H9 (cell line): ENCODE measurements around the gene OGFR. TPM values are rescaled to one million over a fixed set of nuclear protein-coding genes. Genes with fewer than 3 reads are reported as not detected.

Experiments used
- DNase-seq: peaks from one replicate; pipeline ENCODE4 v3.0.0-alpha.2; 2017
- H2AFZ ChIP-seq: one replicate; pipeline ENCODE4 v1.6.1; 2013; ENCODE audit warnings: mild to moderate bottlenecking, low read length, control low read depth, moderate library complexity
- H2AK5ac ChIP-seq: 2 replicates; pipeline ENCODE4 v1.6.1; 2013; ENCODE audit warnings: low read length, control low read depth, mixed read lengths; ENCODE audit not compliant: insufficient read length
- H2BK120ac ChIP-seq: one replicate; pipeline ENCODE4 v1.6.1; 2013; ENCODE audit warnings: low read depth, mild to moderate bottlenecking, low read length, control low read depth, inconsistent platforms; ENCODE audit not compliant: poor library complexity, severe bottlenecking
- H2BK12ac ChIP-seq: 2 replicates; pipeline ENCODE4 v1.6.1; 2013; ENCODE audit warnings: low read length, control low read depth, mixed read lengths, low read depth; ENCODE audit not compliant: insufficient read length
- H2BK15ac ChIP-seq: 2 replicates; pipeline ENCODE4 v1.6.1; 2013; ENCODE audit warnings: low read depth, low read length, control low read depth
- H2BK20ac ChIP-seq: one replicate; pipeline ENCODE4 v1.6.1; 2013; ENCODE audit warnings: low read depth, mild to moderate bottlenecking, low read length, control low read depth, inconsistent platforms; ENCODE audit not compliant: poor library complexity, severe bottlenecking
- H2BK5ac ChIP-seq: 2 replicates; pipeline ENCODE4 v1.6.1; 2013; ENCODE audit warnings: low read length, control low read depth, mixed read lengths; ENCODE audit not compliant: insufficient read length
- H3K14ac ChIP-seq: 2 replicates; pipeline ENCODE4 v1.6.1; 2013; ENCODE audit warnings: low read length, control low read depth; ENCODE audit not compliant: insufficient read depth
- H3K18ac ChIP-seq: 2 replicates; pipeline ENCODE4 v1.6.1; 2013; ENCODE audit warnings: low read depth, mild to moderate bottlenecking, mixed read lengths, low read length, control low read depth; ENCODE audit not compliant: insufficient read length
- H3K23ac ChIP-seq: 2 replicates; pipeline ENCODE4 v1.6.1; 2013; ENCODE audit warnings: low read length, control low read depth, mixed read lengths, low read depth; ENCODE audit not compliant: insufficient read length
- H3K23me2 ChIP-seq: 2 replicates; pipeline ENCODE4 v1.6.1; 2013; ENCODE audit warnings: low read depth, mild to moderate bottlenecking, mixed read lengths, low read length, control low read depth; ENCODE audit not compliant: insufficient read length, poor library complexity, severe bottlenecking
- H3K27ac ChIP-seq: 2 replicates; pipeline ENCODE4 v1.5.1; 2013; ENCODE audit warnings: low read length, control low read depth, mixed read lengths, low read depth; ENCODE audit not compliant: insufficient read length
- H3K27me3 ChIP-seq: 2 replicates; pipeline ENCODE4 v1.6.1; 2013; ENCODE audit warnings: low read length, control low read depth, inconsistent platforms; ENCODE audit not compliant: insufficient read depth
- H3K4ac ChIP-seq: 2 replicates; pipeline ENCODE4 v1.6.1; 2013; ENCODE audit warnings: low read depth, mild to moderate bottlenecking, control low read depth, inconsistent platforms, low read length, moderate library complexity
- H3K4me1 ChIP-seq: 2 replicates; pipeline ENCODE4 v1.6.1; 2013; ENCODE audit warnings: low read length, control low read depth, inconsistent platforms; ENCODE audit not compliant: insufficient read depth
- H3K4me2 ChIP-seq: 2 replicates; pipeline ENCODE4 v1.6.1; 2013; ENCODE audit warnings: low read length, control low read depth, mixed read lengths; ENCODE audit not compliant: insufficient read length, insufficient read depth
- H3K56ac ChIP-seq: 2 replicates; pipeline ENCODE4 v1.6.1; 2013; ENCODE audit warnings: low read depth, mild to moderate bottlenecking, mixed read lengths, low read length, control low read depth; ENCODE audit not compliant: insufficient read length
- H3K79me1 ChIP-seq: 2 replicates; pipeline ENCODE4 v1.6.1; 2013; ENCODE audit warnings: low read depth, mild to moderate bottlenecking, moderate library complexity, low read length, control low read depth, inconsistent platforms; ENCODE audit not compliant: insufficient read depth, poor library complexity, severe bottlenecking
- H3K79me2 ChIP-seq: 2 replicates; pipeline ENCODE4 v1.6.1; 2013; ENCODE audit warnings: low read length, control low read depth, inconsistent platforms; ENCODE audit not compliant: insufficient read depth
- H3K9ac ChIP-seq: 2 replicates; pipeline ENCODE4 v1.6.1; 2013; ENCODE audit warnings: low read length, control low read depth, mixed read lengths; ENCODE audit not compliant: insufficient read length; ENCODE audit errors: extremely low read depth
- H3K9me3 ChIP-seq: one replicate; pipeline ENCODE4 v1.6.1; 2013; ENCODE audit warnings: low read depth, low read length, inconsistent platforms; ENCODE audit not compliant: control insufficient read depth
- H3T11ph ChIP-seq: one replicate; pipeline ENCODE4 v1.6.1; 2013; ENCODE audit warnings: mild to moderate bottlenecking, low read length, control low read depth, inconsistent platforms
- H4K20me1 ChIP-seq: one replicate; pipeline ENCODE4 v1.6.1; 2013; ENCODE audit not compliant: control insufficient read depth, insufficient read length, insufficient read depth
- H4K5ac ChIP-seq: 2 replicates; pipeline ENCODE4 v1.6.1; 2013; ENCODE audit warnings: low read depth, mild to moderate bottlenecking, mixed read lengths, low read length, control low read depth; ENCODE audit not compliant: insufficient read length
- H4K8ac ChIP-seq: replicated peaks from 2 replicates; pipeline ENCODE4 v1.6.1; 2013; ENCODE audit warnings: low read length, control low read depth, mixed read lengths, low read depth; ENCODE audit not compliant: insufficient read length
- H4K91ac ChIP-seq: 2 replicates; pipeline ENCODE4 v1.6.1; 2013; ENCODE audit warnings: low read depth, mild to moderate bottlenecking, moderate library complexity, mixed read lengths, low read length, control low read depth; ENCODE audit not compliant: insufficient read length
- H3K27ac Mint-ChIP-seq, 3 experiments: 2 replicates in 2 of 3; 3 replicates in 1 of 3; pipeline ENCODE4 v1.8.0; 2020 to 2021; ENCODE audit warnings: mixed read lengths in 3 of 3, mild to moderate bottlenecking in 1 of 3, moderate library complexity in 1 of 3
- H3K27me3 Mint-ChIP-seq: 2 replicates; pipeline ENCODE4 v1.8.0; 2021; ENCODE audit warnings: low read depth, mild to moderate bottlenecking, moderate library complexity, mixed read lengths
- H3K36me3 Mint-ChIP-seq, 3 experiments: 2 replicates in 2 of 3; 3 replicates in 1 of 3; pipeline ENCODE4 v1.8.0; 2020 to 2021; ENCODE audit warnings: low read depth in 3 of 3, mixed read lengths in 3 of 3; ENCODE audit not compliant: insufficient read depth in 1 of 3
- H3K4me1 Mint-ChIP-seq, 2 experiments: 2 replicates each; pipeline ENCODE4 v1.8.0; 2020; ENCODE audit warnings: mixed read lengths in 2 of 2
- H3K4me3 Mint-ChIP-seq, 2 experiments: 2 replicates in 1 of 2; 3 replicates in 1 of 2; pipeline ENCODE4 v1.8.0; 2020 to 2021; ENCODE audit warnings: mild to moderate bottlenecking in 2 of 2, mixed read lengths in 2 of 2, moderate library complexity in 1 of 2
- H3K9me3 Mint-ChIP-seq, 2 experiments: 2 replicates in 1 of 2; 3 replicates in 1 of 2; pipeline ENCODE4 v1.8.0; 2020; ENCODE audit warnings: mild to moderate bottlenecking in 2 of 2, mixed read lengths in 2 of 2, moderate library complexity in 1 of 2
- WGBS: extraction: QIAGEN DNeasy Blood & Tissue Kit; methylation state at CpG from one replicate; pipeline ENCODE4 v1.1.7; 2013; ENCODE audit warnings: missing lambda C conversion rate, low lambda C conversion rate, mixed read lengths; ENCODE audit not compliant: insufficient read length; ENCODE audit errors: extremely low coverage; 5-methylcytosine and 5-hydroxymethylcytosine counted together
- total RNA-seq: library from RNA; stranded (reverse); gene quantifications from 2 replicates; pipeline ENCODE4 v1.2.1, GENCODE V29; 2021
- TF ChIP-seq, protein P1 (sequence below): fragments of 200-600 bp; sonication (generic); conservative IDR thresholded peaks from 3 replicates; pipeline ENCODE4 v1.8.0; 2021; ENCODE audit warnings: antibody characterized with exemption, mild to moderate bottlenecking

OGFR gene
- total RNA-seq, 1 experiment from 2014 or later, result 33.1 TPM

DNA sequence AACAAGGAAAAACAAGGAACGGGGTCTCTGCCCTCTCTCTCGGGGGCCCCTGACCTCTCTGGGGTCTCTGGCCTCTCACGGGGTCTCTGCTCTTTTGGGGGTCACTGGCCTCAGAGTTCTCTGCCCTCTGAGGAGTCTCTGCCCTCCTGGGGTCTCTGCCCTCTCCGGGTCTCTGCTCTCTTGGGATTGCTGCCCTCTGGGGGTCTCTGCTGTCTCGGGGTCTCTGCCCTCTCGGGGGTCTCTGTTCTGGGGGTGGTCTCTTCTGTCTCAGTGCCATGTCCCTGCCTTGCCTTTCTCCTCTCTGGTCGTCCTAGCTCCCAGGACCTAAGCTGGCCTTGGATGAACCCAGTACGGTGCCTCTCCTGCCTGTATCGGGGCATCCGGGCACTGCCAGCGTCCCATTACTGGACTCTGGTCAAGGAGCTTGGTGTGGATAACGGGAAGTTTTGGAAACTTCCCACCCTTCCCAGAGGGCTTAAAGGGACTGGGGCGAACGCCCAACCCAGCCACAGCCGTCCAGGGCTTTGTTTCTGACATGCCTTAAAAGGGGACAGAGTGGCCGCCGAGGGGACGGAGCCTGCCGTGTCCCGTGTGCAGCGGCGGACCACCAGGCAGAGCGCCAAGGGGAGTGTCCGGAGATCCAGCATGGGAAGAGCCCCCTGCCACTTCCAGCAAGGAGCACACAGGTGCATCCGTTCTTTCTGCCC lies 33.1 kb upstream of the OGFR start:
- Histone ChIP-seq H3K9ac (no peak overlapping the region), H3K27me3 (no peaks in the 10 kb centered on the region), H3K56ac (no peak overlapping the region), H3K23ac (no peak overlapping the region), H2BK120ac (no peak overlapping the region), H2BK12ac (no peak overlapping the region), H4K8ac (no peak overlapping the region), H3K4me2 (no peak overlapping the region), H3K4me1 (peaks cover 2% of the 10 kb centered on the region; the same call in 1 of the 2 replicates), H4K91ac (no peak overlapping the region), H3K14ac (no peak overlapping the region; the same call in 1 of the 2 replicates), H3K18ac (no peak overlapping the region), H3K9me3 (no peaks in the 10 kb centered on the region), H3K27ac (no peak overlapping the region), H3K4ac (no peak overlapping the region), H2BK15ac (no peak overlapping the region), H3K23me2 (no peaks in the 10 kb centered on the region), H3K79me1 (no peaks in the 10 kb centered on the region), H4K5ac (no peak overlapping the region), H3K79me2 (no peaks in the 10 kb centered on the region), H2BK20ac (no peak overlapping the region), H2BK5ac (no peak overlapping the region), H3T11ph (no peak overlapping the region), H2AK5ac (no peak overlapping the region), H4K20me1 (no peaks in the 10 kb centered on the region), H2AFZ (no peak overlapping the region)
- Mint-ChIP-seq H3K27me3 (peaks cover 14% of the 10 kb centered on the region), H3K36me3 (no peaks in the 10 kb centered on the region), H3K27ac (no peak overlapping the region), H3K9me3 (no peaks in the 10 kb centered on the region; a peak in 2 of 5 replicates), H3K4me3 (no peak overlapping the region), H3K4me1 (peaks cover 4 to 21% of the 10 kb centered on the region in 2 experiments; a peak in 3 of 4 replicates)
- TF ChIP-seq, protein P1, sequence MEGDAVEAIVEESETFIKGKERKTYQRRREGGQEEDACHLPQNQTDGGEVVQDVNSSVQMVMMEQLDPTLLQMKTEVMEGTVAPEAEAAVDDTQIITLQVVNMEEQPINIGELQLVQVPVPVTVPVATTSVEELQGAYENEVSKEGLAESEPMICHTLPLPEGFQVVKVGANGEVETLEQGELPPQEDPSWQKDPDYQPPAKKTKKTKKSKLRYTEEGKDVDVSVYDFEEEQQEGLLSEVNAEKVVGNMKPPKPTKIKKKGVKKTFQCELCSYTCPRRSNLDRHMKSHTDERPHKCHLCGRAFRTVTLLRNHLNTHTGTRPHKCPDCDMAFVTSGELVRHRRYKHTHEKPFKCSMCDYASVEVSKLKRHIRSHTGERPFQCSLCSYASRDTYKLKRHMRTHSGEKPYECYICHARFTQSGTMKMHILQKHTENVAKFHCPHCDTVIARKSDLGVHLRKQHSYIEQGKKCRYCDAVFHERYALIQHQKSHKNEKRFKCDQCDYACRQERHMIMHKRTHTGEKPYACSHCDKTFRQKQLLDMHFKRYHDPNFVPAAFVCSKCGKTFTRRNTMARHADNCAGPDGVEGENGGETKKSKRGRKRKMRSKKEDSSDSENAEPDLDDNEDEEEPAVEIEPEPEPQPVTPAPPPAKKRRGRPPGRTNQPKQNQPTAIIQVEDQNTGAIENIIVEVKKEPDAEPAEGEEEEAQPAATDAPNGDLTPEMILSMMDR, result no peak
- no CpG with 5 or more reads among the region's 25 CpGs for WGBS
- DNase-seq, result no peak
